HEK293 (cell line): ENCODE results near the gene DCLRE1C.

Experiments used
- BCL11A ChIP-seq: fragments of 450-650 bp; formaldehyde crosslinking; IDR thresholded peaks from 2 replicates; pipeline ENCODE4 v1.5.1; 2016; ENCODE audit warnings: low read depth, missing biosample characterization, missing genetic modification characterization
- TCF7L2 ChIP-seq: IDR thresholded peaks from 2 replicates; pipeline ENCODE4 v1.6.1; 2011; ENCODE audit warnings: low read depth, mild to moderate bottlenecking, inconsistent platforms, low read length, moderate library complexity, borderline replicate concordance
- YY1 ChIP-seq: fragments of 450-650 bp; formaldehyde crosslinking; IDR thresholded peaks from 2 replicates; pipeline ENCODE4 v1.5.1; 2018; ENCODE audit warnings: missing biosample characterization, missing genetic modification characterization
- ZBTB48 ChIP-seq: fragments of 450-650 bp; formaldehyde crosslinking; IDR thresholded peaks from 2 replicates; pipeline ENCODE4 v1.5.1; 2016; ENCODE audit warnings: missing biosample characterization, missing genetic modification characterization
- ZNF10 ChIP-seq: fragments of 450-650 bp; formaldehyde crosslinking; IDR thresholded peaks from 2 replicates; pipeline ENCODE4 v1.5.1; 2017; ENCODE audit warnings: missing biosample characterization, missing genetic modification characterization
- ZNF140 ChIP-seq: fragments of 450-650 bp; formaldehyde crosslinking; IDR thresholded peaks from 2 replicates; pipeline ENCODE4 v1.5.1; 2016; ENCODE audit warnings: missing biosample characterization, missing genetic modification characterization
- ZNF146 ChIP-seq: fragments of 450-650 bp; formaldehyde crosslinking; IDR thresholded peaks from 2 replicates; pipeline ENCODE4 v1.5.1; 2016; ENCODE audit warnings: missing biosample characterization, missing genetic modification characterization
- ZNF16 ChIP-seq: fragments of 450-650 bp; formaldehyde crosslinking; IDR thresholded peaks from 2 replicates; pipeline ENCODE4 v1.5.1; 2016; ENCODE audit warnings: low read depth, missing biosample characterization, missing genetic modification characterization
- ZNF223 ChIP-seq: fragments of 450-650 bp; formaldehyde crosslinking; IDR thresholded peaks from 2 replicates; pipeline ENCODE4 v1.5.1; 2016; ENCODE audit warnings: missing biosample characterization, missing genetic modification characterization
- ZNF248 ChIP-seq: fragments of 450-650 bp; formaldehyde crosslinking; IDR thresholded peaks from 2 replicates; pipeline ENCODE4 v1.5.1; 2017; ENCODE audit warnings: missing biosample characterization, missing genetic modification characterization
- ZNF292 ChIP-seq: fragments of 450-650 bp; formaldehyde crosslinking; IDR thresholded peaks from 2 replicates; pipeline ENCODE4 v1.5.1; 2016; ENCODE audit warnings: low read depth, missing biosample characterization, missing genetic modification characterization, borderline replicate concordance
- ZNF391 ChIP-seq: fragments of 450-650 bp; formaldehyde crosslinking; IDR thresholded peaks from 2 replicates; pipeline ENCODE4 v1.5.1; 2016; ENCODE audit warnings: low read depth, missing biosample characterization, missing genetic modification characterization, borderline replicate concordance
- ZNF423 ChIP-seq: fragments of 450-650 bp; formaldehyde crosslinking; IDR thresholded peaks from 2 replicates; pipeline ENCODE4 v1.5.1; 2016; ENCODE audit warnings: missing biosample characterization, missing genetic modification characterization
- ZNF513 ChIP-seq: fragments of 450-650 bp; IDR thresholded peaks from 2 replicates; pipeline ENCODE4 v1.5.1; 2018; ENCODE audit warnings: missing biosample characterization, missing genetic modification characterization
- ZNF747 ChIP-seq: fragments of 450-650 bp; formaldehyde crosslinking; IDR thresholded peaks from 2 replicates; pipeline ENCODE4 v1.5.1; 2016; ENCODE audit warnings: missing biosample characterization, missing genetic modification characterization
- ZNF777 ChIP-seq: fragments of 450-650 bp; formaldehyde crosslinking; IDR thresholded peaks from 2 replicates; pipeline ENCODE4 v1.5.1; 2017; ENCODE audit warnings: missing biosample characterization, missing genetic modification characterization, borderline replicate concordance
- ZNF830 ChIP-seq: fragments of 450-650 bp; IDR thresholded peaks from 2 replicates; pipeline ENCODE4 v1.5.0; 2018; ENCODE audit warnings: missing biosample characterization, missing genetic modification characterization, low read depth, mild to moderate bottlenecking, moderate library complexity
- ZSCAN30 ChIP-seq: fragments of 450-650 bp; IDR thresholded peaks from 2 replicates; pipeline ENCODE4 v1.5.1; 2018; ENCODE audit warnings: missing biosample characterization, mild to moderate bottlenecking, missing genetic modification characterization, moderate library complexity
- TF ChIP-seq, protein P1 (sequence below): fragments of 450-650 bp; formaldehyde crosslinking; IDR thresholded peaks from 2 replicates; pipeline ENCODE4 v1.5.1; 2016; ENCODE audit warnings: missing biosample characterization, missing genetic modification characterization, borderline replicate concordance
- TF ChIP-seq, protein P2 (sequence below): fragments of 450-650 bp; formaldehyde crosslinking; IDR thresholded peaks from 2 replicates; pipeline ENCODE4 v1.5.1; 2016; ENCODE audit warnings: missing biosample characterization, missing genetic modification characterization
- TF ChIP-seq, protein P3 (sequence below): fragments of 450-650 bp; formaldehyde crosslinking; IDR thresholded peaks from 2 replicates; pipeline ENCODE4 v1.5.1; 2016; ENCODE audit warnings: missing biosample characterization, missing genetic modification characterization
- TF ChIP-seq, protein P4 (sequence below): fragments of 450-650 bp; formaldehyde crosslinking; IDR thresholded peaks from 2 replicates; pipeline ENCODE4 v1.5.1; 2016; ENCODE audit warnings: missing biosample characterization, missing genetic modification characterization
- TF ChIP-seq, protein P5 (sequence below): fragments of 450-650 bp; formaldehyde crosslinking; IDR thresholded peaks from 2 replicates; pipeline ENCODE4 v1.5.1; 2016; ENCODE audit warnings: missing biosample characterization, missing genetic modification characterization

Gene DCLRE1C

DNA sequence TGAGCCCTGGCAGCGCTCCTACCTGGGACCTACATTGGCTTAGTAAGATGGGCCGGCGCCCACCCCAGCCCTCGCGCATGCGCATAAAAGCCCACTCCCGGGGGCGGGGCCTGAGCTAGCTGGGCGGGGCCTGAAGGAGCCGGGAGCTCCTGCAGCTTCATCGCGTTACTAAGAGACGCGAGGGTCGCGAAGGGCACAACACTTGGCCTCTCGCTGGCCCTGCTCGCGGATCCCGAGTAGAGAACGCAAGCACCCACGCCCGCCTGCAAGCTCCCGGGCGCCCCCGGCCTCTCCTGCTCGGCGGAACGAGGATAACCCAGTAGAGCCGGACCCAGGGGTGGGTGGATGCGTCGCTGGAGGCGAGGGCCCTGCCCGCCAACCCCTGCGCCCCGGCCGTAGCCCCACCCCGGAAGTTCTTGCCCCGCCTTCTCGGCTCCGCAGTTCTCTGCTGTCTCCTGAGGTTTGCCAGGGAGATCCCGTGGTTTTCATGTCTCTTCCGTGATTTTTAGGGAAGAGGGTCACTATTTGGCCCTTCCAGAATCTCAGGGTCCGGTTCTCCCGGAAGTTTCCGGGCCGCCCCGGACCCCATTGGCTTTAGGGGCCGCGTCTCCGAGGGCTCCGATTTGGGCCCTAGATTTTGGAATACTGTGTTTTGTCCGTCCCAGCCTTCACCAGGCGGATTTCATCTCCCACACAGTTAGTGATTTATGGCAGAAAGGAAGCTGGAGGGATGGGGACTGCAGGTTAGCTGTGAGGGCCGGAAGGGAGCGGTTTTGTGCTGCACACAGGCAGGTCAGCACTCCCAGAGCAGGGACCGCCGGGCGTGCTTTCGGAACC, 5.5 kb upstream of the DCLRE1C start, which contains the start of gene MEIG1 (continued):
- TF ChIP-seq ZSCAN30 (peak; percentile 95), TCF7L2 (no peak), ZNF513 (no peak), ZNF292 (no peak), ZNF391 (no peak), ZNF140 (no peak), ZNF10 (tag by site-specific recombination) (peak; percentile 60), ZNF146 (tag by site-specific recombination) (no peak; the same call in 1 of the 2 replicates), BCL11A (tag by site-specific recombination) (peak; percentile 72; the same call in 1 of the 2 replicates), ZNF423 (tag by site-specific recombination) (peak; percentile 72; the same call in 1 of the 2 replicates), ZNF777 (tag by site-specific recombination) (no peak), ZNF248 (tag by site-specific recombination) (no peak), ZBTB48 (tag by site-specific recombination) (peak; percentile 94), ZNF747 (tag by site-specific recombination) (no peak), YY1 (tag by site-specific recombination) (peak; percentile 58), ZNF223 (tag by site-specific recombination) (no peak), ZNF830 (tag by site-specific recombination) (no peak), ZNF16 (no peak)
- TF ChIP-seq, protein P1, sequence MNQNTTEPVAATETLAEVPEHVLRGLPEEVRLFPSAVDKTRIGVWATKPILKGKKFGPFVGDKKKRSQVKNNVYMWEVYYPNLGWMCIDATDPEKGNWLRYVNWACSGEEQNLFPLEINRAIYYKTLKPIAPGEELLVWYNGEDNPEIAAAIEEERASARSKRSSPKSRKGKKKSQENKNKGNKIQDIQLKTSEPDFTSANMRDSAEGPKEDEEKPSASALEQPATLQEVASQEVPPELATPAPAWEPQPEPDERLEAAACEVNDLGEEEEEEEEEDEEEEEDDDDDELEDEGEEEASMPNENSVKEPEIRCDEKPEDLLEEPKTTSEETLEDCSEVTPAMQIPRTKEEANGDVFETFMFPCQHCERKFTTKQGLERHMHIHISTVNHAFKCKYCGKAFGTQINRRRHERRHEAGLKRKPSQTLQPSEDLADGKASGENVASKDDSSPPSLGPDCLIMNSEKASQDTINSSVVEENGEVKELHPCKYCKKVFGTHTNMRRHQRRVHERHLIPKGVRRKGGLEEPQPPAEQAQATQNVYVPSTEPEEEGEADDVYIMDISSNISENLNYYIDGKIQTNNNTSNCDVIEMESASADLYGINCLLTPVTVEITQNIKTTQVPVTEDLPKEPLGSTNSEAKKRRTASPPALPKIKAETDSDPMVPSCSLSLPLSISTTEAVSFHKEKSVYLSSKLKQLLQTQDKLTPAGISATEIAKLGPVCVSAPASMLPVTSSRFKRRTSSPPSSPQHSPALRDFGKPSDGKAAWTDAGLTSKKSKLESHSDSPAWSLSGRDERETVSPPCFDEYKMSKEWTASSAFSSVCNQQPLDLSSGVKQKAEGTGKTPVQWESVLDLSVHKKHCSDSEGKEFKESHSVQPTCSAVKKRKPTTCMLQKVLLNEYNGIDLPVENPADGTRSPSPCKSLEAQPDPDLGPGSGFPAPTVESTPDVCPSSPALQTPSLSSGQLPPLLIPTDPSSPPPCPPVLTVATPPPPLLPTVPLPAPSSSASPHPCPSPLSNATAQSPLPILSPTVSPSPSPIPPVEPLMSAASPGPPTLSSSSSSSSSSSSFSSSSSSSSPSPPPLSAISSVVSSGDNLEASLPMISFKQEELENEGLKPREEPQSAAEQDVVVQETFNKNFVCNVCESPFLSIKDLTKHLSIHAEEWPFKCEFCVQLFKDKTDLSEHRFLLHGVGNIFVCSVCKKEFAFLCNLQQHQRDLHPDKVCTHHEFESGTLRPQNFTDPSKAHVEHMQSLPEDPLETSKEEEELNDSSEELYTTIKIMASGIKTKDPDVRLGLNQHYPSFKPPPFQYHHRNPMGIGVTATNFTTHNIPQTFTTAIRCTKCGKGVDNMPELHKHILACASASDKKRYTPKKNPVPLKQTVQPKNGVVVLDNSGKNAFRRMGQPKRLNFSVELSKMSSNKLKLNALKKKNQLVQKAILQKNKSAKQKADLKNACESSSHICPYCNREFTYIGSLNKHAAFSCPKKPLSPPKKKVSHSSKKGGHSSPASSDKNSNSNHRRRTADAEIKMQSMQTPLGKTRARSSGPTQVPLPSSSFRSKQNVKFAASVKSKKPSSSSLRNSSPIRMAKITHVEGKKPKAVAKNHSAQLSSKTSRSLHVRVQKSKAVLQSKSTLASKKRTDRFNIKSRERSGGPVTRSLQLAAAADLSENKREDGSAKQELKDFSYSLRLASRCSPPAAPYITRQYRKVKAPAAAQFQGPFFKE (tag by site-specific recombination), result no peak
- TF ChIP-seq, protein P2, sequence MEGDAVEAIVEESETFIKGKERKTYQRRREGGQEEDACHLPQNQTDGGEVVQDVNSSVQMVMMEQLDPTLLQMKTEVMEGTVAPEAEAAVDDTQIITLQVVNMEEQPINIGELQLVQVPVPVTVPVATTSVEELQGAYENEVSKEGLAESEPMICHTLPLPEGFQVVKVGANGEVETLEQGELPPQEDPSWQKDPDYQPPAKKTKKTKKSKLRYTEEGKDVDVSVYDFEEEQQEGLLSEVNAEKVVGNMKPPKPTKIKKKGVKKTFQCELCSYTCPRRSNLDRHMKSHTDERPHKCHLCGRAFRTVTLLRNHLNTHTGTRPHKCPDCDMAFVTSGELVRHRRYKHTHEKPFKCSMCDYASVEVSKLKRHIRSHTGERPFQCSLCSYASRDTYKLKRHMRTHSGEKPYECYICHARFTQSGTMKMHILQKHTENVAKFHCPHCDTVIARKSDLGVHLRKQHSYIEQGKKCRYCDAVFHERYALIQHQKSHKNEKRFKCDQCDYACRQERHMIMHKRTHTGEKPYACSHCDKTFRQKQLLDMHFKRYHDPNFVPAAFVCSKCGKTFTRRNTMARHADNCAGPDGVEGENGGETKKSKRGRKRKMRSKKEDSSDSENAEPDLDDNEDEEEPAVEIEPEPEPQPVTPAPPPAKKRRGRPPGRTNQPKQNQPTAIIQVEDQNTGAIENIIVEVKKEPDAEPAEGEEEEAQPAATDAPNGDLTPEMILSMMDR, result no peak
- TF ChIP-seq, protein P3, sequence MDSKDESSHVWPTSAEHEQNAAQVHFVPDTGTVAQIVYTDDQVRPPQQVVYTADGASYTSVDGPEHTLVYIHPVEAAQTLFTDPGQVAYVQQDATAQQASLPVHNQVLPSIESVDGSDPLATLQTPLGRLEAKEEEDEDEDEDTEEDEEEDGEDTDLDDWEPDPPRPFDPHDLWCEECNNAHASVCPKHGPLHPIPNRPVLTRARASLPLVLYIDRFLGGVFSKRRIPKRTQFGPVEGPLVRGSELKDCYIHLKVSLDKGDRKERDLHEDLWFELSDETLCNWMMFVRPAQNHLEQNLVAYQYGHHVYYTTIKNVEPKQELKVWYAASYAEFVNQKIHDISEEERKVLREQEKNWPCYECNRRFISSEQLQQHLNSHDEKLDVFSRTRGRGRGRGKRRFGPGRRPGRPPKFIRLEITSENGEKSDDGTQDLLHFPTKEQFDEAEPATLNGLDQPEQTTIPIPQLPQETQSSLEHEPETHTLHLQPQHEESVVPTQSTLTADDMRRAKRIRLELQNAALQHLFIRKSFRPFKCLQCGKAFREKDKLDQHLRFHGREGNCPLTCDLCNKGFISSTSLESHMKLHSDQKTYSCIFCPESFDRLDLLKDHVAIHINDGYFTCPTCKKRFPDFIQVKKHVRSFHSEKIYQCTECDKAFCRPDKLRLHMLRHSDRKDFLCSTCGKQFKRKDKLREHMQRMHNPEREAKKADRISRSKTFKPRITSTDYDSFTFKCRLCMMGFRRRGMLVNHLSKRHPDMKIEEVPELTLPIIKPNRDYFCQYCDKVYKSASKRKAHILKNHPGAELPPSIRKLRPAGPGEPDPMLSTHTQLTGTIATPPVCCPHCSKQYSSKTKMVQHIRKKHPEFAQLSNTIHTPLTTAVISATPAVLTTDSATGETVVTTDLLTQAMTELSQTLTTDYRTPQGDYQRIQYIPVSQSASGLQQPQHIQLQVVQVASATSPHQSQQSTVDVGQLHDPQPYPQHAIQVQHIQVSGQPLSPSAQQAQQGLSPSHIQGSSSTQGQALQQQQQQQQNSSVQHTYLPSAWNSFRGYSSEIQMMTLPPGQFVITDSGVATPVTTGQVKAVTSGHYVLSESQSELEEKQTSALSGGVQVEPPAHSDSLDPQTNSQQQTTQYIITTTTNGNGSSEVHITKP (tag by site-specific recombination), result peak; percentile 43; the same call in 1 of the 2 replicates
- TF ChIP-seq, protein P4, sequence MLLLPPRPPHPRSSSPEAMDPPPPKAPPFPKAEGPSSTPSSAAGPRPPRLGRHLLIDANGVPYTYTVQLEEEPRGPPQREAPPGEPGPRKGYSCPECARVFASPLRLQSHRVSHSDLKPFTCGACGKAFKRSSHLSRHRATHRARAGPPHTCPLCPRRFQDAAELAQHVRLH (tag by site-specific recombination), result peak; percentile 97
- TF ChIP-seq, protein P5, sequence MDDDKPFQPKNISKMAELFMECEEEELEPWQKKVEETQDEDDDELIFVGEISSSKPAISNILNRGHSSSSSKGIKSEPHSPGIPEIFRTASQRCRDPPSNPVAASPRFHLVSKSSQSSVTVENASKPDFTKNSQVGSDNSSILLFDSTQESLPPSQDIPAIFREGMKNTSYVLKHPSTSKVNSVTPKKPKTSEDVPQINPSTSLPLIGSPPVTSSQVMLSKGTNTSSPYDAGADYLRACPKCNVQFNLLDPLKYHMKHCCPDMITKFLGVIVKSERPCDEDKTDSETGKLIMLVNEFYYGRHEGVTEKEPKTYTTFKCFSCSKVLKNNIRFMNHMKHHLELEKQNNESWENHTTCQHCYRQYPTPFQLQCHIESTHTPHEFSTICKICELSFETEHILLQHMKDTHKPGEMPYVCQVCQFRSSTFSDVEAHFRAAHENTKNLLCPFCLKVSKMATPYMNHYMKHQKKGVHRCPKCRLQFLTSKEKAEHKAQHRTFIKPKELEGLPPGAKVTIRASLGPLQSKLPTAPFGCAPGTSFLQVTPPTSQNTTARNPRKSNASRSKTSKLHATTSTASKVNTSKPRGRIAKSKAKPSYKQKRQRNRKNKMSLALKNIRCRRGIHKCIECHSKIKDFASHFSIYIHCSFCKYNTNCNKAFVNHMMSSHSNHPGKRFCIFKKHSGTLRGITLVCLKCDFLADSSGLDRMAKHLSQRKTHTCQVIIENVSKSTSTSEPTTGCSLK (tag by site-specific recombination), result no peak
